ENCODE measurements around the gene PTH2. TPM values are rescaled to one million over a fixed set of nuclear protein-coding genes. Genes with fewer than 3 reads are reported as not detected.
A peak's percentile ranks its signal among the peaks of the same experiment; 100 is the strongest.

Gene PTH2
- total RNA-seq, 1 experiment from 2014 or later = not detected

GRCh38 chr19:49442354-49442753 is 19.1 kb upstream of the PTH2 start:
- DNase-seq = no peak
- intact Hi-C loops (cut with micrococcal nuclease; ENCODE audit: unreplicated experiment) = loop anchor here (10.0 kb wide), 1 partner anchor 178 kb away; no protein-coding TSS in a partner anchor
- Histone ChIP-seq H2AFZ (peak overlapping the region; percentile 96), H3K4me3 (peak overlapping the region; percentile 83; the same call in 1 of the 2 replicates), H3K27ac (no peak overlapping the region), H4K20me1 (ENCODE audit: insufficient read depth) (no peaks in the 10 kb centered on the region), H3K4me2 (peak overlapping the region; percentile 89), H3K36me3 (ENCODE audit: low read depth) (no peaks in the 10 kb centered on the region; the same call in 1 of the 2 replicates), H3K27me3 (ENCODE audit: insufficient read depth, low read depth) (peaks cover 37% of the 10 kb centered on the region), H3K4me1 (replicated peaks; ENCODE audit: insufficient read depth) (peaks cover 9% of the 10 kb centered on the region; the same call in 1 of the 2 replicates), H3K9me2 (ENCODE audit: insufficient read depth) (no peaks in the 10 kb centered on the region), H3K9me3 (ENCODE audit: insufficient read depth, low read depth) (no peaks in the 10 kb centered on the region), H3K79me2 (ENCODE audit: low read depth) (no peaks in the 10 kb centered on the region), H3F3A (ENCODE audit: insufficient read depth, low read depth) (peaks cover 46% of the 10 kb centered on the region)
- ChIA-PET CTCF (interaction anchor here (0.5 to 0.6 kb wide), 5 partner anchors 13 to 315 kb away, joined by 3 to 16 read pairs (median 7); partner anchors contain the start of gene RCN3), POLR2A (ENCODE audit: unreplicated experiment) (interaction anchor here (0.6 to 0.7 kb wide), 4 partner anchors 9 to 198 kb away, joined by 3 to 6 read pairs (median 4); no protein-coding TSS in a partner anchor)
- TF ChIP-seq, protein P1, sequence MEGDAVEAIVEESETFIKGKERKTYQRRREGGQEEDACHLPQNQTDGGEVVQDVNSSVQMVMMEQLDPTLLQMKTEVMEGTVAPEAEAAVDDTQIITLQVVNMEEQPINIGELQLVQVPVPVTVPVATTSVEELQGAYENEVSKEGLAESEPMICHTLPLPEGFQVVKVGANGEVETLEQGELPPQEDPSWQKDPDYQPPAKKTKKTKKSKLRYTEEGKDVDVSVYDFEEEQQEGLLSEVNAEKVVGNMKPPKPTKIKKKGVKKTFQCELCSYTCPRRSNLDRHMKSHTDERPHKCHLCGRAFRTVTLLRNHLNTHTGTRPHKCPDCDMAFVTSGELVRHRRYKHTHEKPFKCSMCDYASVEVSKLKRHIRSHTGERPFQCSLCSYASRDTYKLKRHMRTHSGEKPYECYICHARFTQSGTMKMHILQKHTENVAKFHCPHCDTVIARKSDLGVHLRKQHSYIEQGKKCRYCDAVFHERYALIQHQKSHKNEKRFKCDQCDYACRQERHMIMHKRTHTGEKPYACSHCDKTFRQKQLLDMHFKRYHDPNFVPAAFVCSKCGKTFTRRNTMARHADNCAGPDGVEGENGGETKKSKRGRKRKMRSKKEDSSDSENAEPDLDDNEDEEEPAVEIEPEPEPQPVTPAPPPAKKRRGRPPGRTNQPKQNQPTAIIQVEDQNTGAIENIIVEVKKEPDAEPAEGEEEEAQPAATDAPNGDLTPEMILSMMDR (conservative IDR thresholded peaks at IDR 0.05) = no peak
- TF ChIP-seq EZH2 (IDR thresholded peaks at IDR 0.05; ENCODE audit: low read depth) = no peak
- no TSS peak for BruUV-seq (replicated peaks)

DNA sequence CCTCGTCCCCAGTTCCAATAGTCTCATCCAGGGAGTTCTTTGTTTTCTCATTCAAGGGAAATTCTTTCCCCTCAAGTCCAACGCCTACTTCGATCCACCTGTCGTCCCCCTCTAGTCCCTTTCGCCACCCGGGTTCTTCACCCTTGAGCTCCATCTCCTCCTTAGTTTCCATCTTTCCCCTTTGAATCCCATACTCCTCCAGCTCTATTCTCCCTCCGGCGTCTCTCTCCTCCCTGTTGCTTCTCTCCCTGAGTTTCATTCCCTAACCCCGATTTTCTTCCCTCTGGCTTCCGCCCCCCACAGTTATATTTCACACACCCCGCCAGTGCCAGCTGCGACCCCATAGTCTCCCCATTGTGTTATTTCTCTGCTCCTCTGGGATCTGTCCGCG is 18.7 kb upstream of the PTH2 start:
- no TSS peak for BruUV-seq (replicated peaks)
- H3F3A ChIP-seq (ENCODE audit: insufficient read depth, low read depth) = peaks cover 43% of the 10 kb centered on the region
- POLR2A ChIA-PET (ENCODE audit: unreplicated experiment) = interaction anchor here (0.6 kb wide), 1 partner anchor 9 kb away, joined by 6 read pairs; no protein-coding TSS in a partner anchor
- H3K36me3 ChIP-seq (ENCODE audit: low read depth) = no peaks in the 10 kb centered on the region; the same call in 1 of the 2 replicates
- TF ChIP-seq, protein P1 (conservative IDR thresholded peaks at IDR 0.05) = no peak
- no peak for TF ChIP-seq EZH2 (IDR thresholded peaks at IDR 0.05; ENCODE audit: low read depth)
- H3K4me2 ChIP-seq = peak overlapping the region; percentile 89; the same call in 1 of the 2 replicates
- H2AFZ ChIP-seq = no peak overlapping the region
- peaks cover 40% of the 10 kb centered on the region for H3K27me3 ChIP-seq (ENCODE audit: insufficient read depth, low read depth)
- H3K9me2 ChIP-seq (ENCODE audit: insufficient read depth) = no peaks in the 10 kb centered on the region
- CTCF ChIA-PET = interaction anchor here (0.6 kb wide), 2 partner anchors 278 to 314 kb away, joined by 7 to 9 read pairs; no protein-coding TSS in a partner anchor
- H3K4me3 ChIP-seq = peak overlapping the region; percentile 83; the same call in 1 of the 2 replicates
- no peak overlapping the region for H3K27ac ChIP-seq
- H4K20me1 ChIP-seq (ENCODE audit: insufficient read depth) = no peaks in the 10 kb centered on the region
- no peak for DNase-seq
- H3K9me3 ChIP-seq (ENCODE audit: insufficient read depth, low read depth) = no peaks in the 10 kb centered on the region
- intact Hi-C loops (cut with micrococcal nuclease; ENCODE audit: unreplicated experiment) = loop anchor here (10.0 kb wide), 1 partner anchor 177 kb away; no protein-coding TSS in a partner anchor
- no peaks in the 10 kb centered on the region for H3K79me2 ChIP-seq (ENCODE audit: low read depth)
- peaks cover 9% of the 10 kb centered on the region; the same call in 1 of the 2 replicates for H3K4me1 ChIP-seq (replicated peaks; ENCODE audit: insufficient read depth)

DNA sequence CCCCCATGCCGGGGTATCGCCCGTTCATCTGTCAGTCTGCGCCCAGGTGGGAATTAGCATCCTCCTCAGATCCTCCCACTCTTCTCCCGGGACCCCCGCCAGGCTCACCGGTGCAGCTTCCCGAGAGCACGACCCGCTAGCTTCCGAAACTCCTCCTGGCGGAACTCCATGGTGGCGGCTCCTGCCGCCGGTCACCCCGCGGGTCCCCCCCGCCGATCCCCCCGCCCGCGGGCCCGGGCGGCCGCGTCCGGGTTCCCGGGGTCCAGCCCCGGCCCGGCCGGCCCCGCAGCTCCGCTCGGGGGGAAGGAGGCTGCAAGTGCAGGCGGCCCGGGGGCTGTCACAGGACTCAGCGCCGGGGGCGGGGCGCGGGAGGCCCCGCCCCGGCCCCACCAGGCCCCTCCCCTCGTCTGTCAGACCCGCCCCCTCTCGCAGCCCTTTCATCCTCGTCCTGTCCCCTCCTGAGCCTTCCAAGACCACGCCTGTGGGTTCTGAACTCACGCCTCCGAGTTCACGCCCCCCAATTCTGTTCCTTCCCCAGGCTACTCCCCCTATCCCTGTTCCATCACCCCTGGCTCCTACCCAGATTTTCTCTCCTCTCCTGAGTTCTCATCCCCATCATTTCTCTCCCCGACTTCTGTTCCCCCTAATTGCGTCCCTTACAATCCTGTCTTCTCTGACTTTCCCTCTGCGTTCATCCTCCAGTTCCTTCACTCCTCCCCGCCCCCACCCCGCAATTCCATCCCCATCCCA is 18.1 kb upstream of the PTH2 start, which contains the start of gene SLC17A7:
SLC17A7 (minus strand) TSS at position 318 of the 750 bp plus-strand sequence; CDS start at position 170, 148 bp downstream.
- Histone ChIP-seq H2AFZ (peak within 1 kb of the TSS; percentile 96; the same call in 1 of the 2 replicates), H3F3A (ENCODE audit: insufficient read depth, low read depth) (peaks cover 38% of the 10 kb centered on the region), H3K9me2 (ENCODE audit: insufficient read depth) (no peaks in the 10 kb centered on the region), H3K27ac (no peak within 1 kb of the TSS), H3K9me3 (ENCODE audit: insufficient read depth, low read depth) (no peaks in the 10 kb centered on the region), H3K36me3 (ENCODE audit: low read depth) (no peaks in the 10 kb centered on the region), H3K4me1 (replicated peaks; ENCODE audit: insufficient read depth) (peaks cover 9% of the 10 kb centered on the region; the same call in 1 of the 2 replicates), H3K4me2 (peak within 1 kb of the TSS; percentile 89), H3K79me2 (ENCODE audit: low read depth) (no peaks in the 10 kb centered on the region), H4K20me1 (ENCODE audit: insufficient read depth) (no peaks in the 10 kb centered on the region), H3K4me3 (peak within 1 kb of the TSS; percentile 83; the same call in 1 of the 2 replicates), H3K27me3 (ENCODE audit: insufficient read depth, low read depth) (peaks cover 43% of the 10 kb centered on the region)
- POLR2A ChIA-PET (ENCODE audit: unreplicated experiment) = interaction anchor here (0.6 kb wide), 1 partner anchor 10 kb away, joined by 6 read pairs; no protein-coding TSS in a partner anchor
- intact Hi-C loops (cut with micrococcal nuclease; ENCODE audit: unreplicated experiment) = loop anchor here (10.0 kb wide), 1 partner anchor 177 kb away; no protein-coding TSS in a partner anchor
- no peak for DNase-seq
- CTCF ChIA-PET = interaction anchor here (0.6 kb wide), 1 partner anchor 314 kb away, joined by 9 read pairs; no protein-coding TSS in a partner anchor
- BruUV-seq (replicated peaks) = no TSS peak
- no peak for TF ChIP-seq EZH2 (IDR thresholded peaks at IDR 0.05; ENCODE audit: low read depth)
- TF ChIP-seq, protein P1 (conservative IDR thresholded peaks at IDR 0.05) = no peak
